Transverse colon (tissue), 4 donors: ENCODE data around the gene HOXA2. TPM values are rescaled to one million over a fixed set of nuclear protein-coding genes. Genes with fewer than 3 reads are reported as not detected.
A peak's percentile ranks its signal among the peaks of the same experiment; 100 is the strongest.

Experiments
- DNase-seq: peaks from one replicate; pipeline ENCODE4 v3.0.0-alpha.2; 2019
- H3K27ac ChIP-seq, 4 donors: fragments of 200-600 bp; sonication (generic); 2 replicates each; pipeline ENCODE4 v1.5.1; 2016 to 2018; ENCODE audit warnings: inconsistent platforms in 4 of 4
- H3K27me3 ChIP-seq: fragments of 200-600 bp; sonication (generic); 2 replicates; pipeline ENCODE4 v1.5.1; 2017; ENCODE audit warnings: inconsistent platforms
- H3K36me3 ChIP-seq, 4 donors: fragments of 200-600 bp; sonication (generic); 2 replicates each; pipeline ENCODE4 v1.5.1; 2017 to 2019; ENCODE audit warnings: inconsistent platforms in 4 of 4
- H3K4me1 ChIP-seq, 4 donors: fragments of 200-600 bp; sonication (generic); 2 replicates each; pipeline ENCODE4 v1.5.1; 2017 to 2020; ENCODE audit warnings: inconsistent platforms in 4 of 4
- H3K4me3 ChIP-seq, 4 donors: fragments of 200-600 bp; sonication (generic); 1 replicate in 1 of 4; 2 replicates in 3 of 4; pipeline versions ENCODE4 v1.5.1 to v1.6.1; 2017 to 2019; ENCODE audit warnings: inconsistent platforms in 4 of 4
- H3K9me3 ChIP-seq, 2 donors: fragments of 200-600 bp; sonication (generic); 2 replicates each; pipeline ENCODE4 v1.5.1; 2017 to 2019; ENCODE audit warnings: inconsistent platforms in 2 of 2
- CTCF ChIP-seq, 5 experiments: fragments of 200-600 bp in 3 of 5; fragments of 450-650 bp in 2 of 5; sonication (generic) in 3 of 5; IDR thresholded peaks; 1 replicate in 2 of 5; 2 replicates in 3 of 5; pipeline ENCODE4 v1.5.1; 2016 to 2017; ENCODE audit warnings: antibody characterized with exemption in 5 of 5, inconsistent platforms in 3 of 5, mild to moderate bottlenecking in 2 of 5, moderate library complexity in 1 of 5
- EP300 ChIP-seq: sonication (generic); formaldehyde crosslinking; IDR thresholded peaks from one replicate; pipeline ENCODE4 v1.6.1; 2017; ENCODE audit warnings: antibody characterized with exemption, low read depth
- POLR2A ChIP-seq: fragments of 450-650 bp; IDR thresholded peaks from one replicate; pipeline ENCODE4 v1.6.1; 2016; ENCODE audit warnings: antibody characterized with exemption, mild to moderate bottlenecking, moderate library complexity
- POLR2AphosphoS5 ChIP-seq, 3 donors: sonication (generic); formaldehyde crosslinking; IDR thresholded peaks; one replicate each; pipeline ENCODE4 v1.6.1; 2016; ENCODE audit warnings: antibody characterized with exemption in 3 of 3
- WGBS, 2 donors: methylation state at CpG; one replicate each; pipeline ENCODE4 v1.1.5; 2018; ENCODE audit warnings: low coverage in 1 of 2; 5-methylcytosine and 5-hydroxymethylcytosine counted together
- in situ Hi-C, 4 donors: fragments of 200-750 bp; cut with MboI; loops; one replicate each; pipeline versions ENCODE4 v1.15.0 to v1.15.1; 2017; ENCODE audit warnings: low sequenced_read_pairs in 3 of 4, low pct_ligation_motif_present in 1 of 4, low pct_unique_long_range_greater_than_20kb in 1 of 4
- intact Hi-C: fragments of 100-400 bp; cut with DNase I; formaldehyde crosslinking; loops from one replicate; pipeline ENCODE4 v1.15.1; 2023; ENCODE audit warnings: low total_unique reads
- total RNA-seq, 4 donors: library from RNA; depleted of rRNA; stranded (reverse); fragments of >200 nt; gene quantifications; one replicate each; pipeline ENCODE4 v1.1.0, GENCODE V29; 2016

Gene HOXA2
- total RNA-seq, 4 donors from 2014 or later, result 2.7 to 16.1 (median 5.2) TPM

GRCh38 chr7:27133409-27134231 is 31.1 kb upstream of the HOXA2 start:
- Histone ChIP-seq H3K4me1 (peaks cover 37 to 90% (median 86%) of the 10 kb centered on the region in 4 donors), H3K36me3 (no peaks in the 10 kb centered on the region), H3K27me3 (no peaks in the 10 kb centered on the region), H3K27ac (peak overlapping the region; percentile 94 to 99 (median 96)), H3K4me3 (no peak overlapping the region), H3K9me3 (no peaks in the 10 kb centered on the region)
- peak; percentile 47 for DNase-seq
- intact Hi-C loops, result no loop called here
- 35 to 41% methylated on average over 18 of the region's 18 CpGs for WGBS, 2 donors
- TF ChIP-seq POLR2AphosphoS5 (IDR thresholded peaks at IDR 0.05) (no peak), CTCF (IDR thresholded peaks at IDR 0.05) (no peak), POLR2A (no peak), EP300 (no peak)
- in situ Hi-C loops, result no loop called here

GRCh38 chr7:27132978-27133377 is 30.5 kb upstream of the HOXA2 start:
- Histone ChIP-seq H3K4me1 (peaks cover 41 to 90% (median 86%) of the 10 kb centered on the region in 4 donors), H3K27ac (peak overlapping the region; percentile 94 to 99 (median 96)), H3K27me3 (no peaks in the 10 kb centered on the region), H3K4me3 (no peak overlapping the region), H3K36me3 (no peaks in the 10 kb centered on the region), H3K9me3 (no peaks in the 10 kb centered on the region)
- TF ChIP-seq CTCF (IDR thresholded peaks at IDR 0.05), result no peak
- no peak for TF ChIP-seq POLR2AphosphoS5 (IDR thresholded peaks at IDR 0.05)
- no peak for TF ChIP-seq EP300
- no peak for TF ChIP-seq POLR2A
- intact Hi-C loops (no loop called here), in situ Hi-C loops (no loop called here)
- WGBS, 2 donors, result 35 to 44% methylated on average over 6 of the region's 6 CpGs
- no peak for DNase-seq

GRCh38 chr7:27132214-27132613 is 29.7 kb upstream of the HOXA2 start:
- Histone ChIP-seq H3K27me3 (no peaks in the 10 kb centered on the region), H3K36me3 (no peaks in the 10 kb centered on the region), H3K4me3 (no peak overlapping the region), H3K4me1 (peaks cover 46 to 90% (median 86%) of the 10 kb centered on the region in 4 donors), H3K9me3 (no peaks in the 10 kb centered on the region), H3K27ac (peak overlapping the region; percentile 94 to 99 (median 96))
- DNase-seq, result no peak
- in situ Hi-C loops (no loop called here), intact Hi-C loops (no loop called here)
- 33 to 53% methylated on average over 2 of the region's 2 CpGs for WGBS, 2 donors
- no peak for TF ChIP-seq POLR2A
- TF ChIP-seq EP300, result no peak

- Histone ChIP-seq H3K4me3 (peak overlapping the region; percentile 62 to 77 (median 73)), H3K4me1 (peaks cover 42 to 90% (median 85%) of the 10 kb centered on the region in 4 donors), H3K36me3 (no peaks in the 10 kb centered on the region), H3K9me3 (no peaks in the 10 kb centered on the region), H3K27ac (peak overlapping the region; percentile 94 to 99 (median 96)), H3K27me3 (no peaks in the 10 kb centered on the region)
- in situ Hi-C loops (no loop called here), intact Hi-C loops (no loop called here)
- no peak for DNase-seq
- 26 to 37% methylated on average over 8 to 12 of the region's 12 CpGs for WGBS, 2 donors
- TF ChIP-seq POLR2A (no peak), CTCF (IDR thresholded peaks at IDR 0.05) (no peak), POLR2AphosphoS5 (IDR thresholded peaks at IDR 0.05) (no peak), EP300 (no peak)
Observed at GRCh38 chr7:27131390-27131819, 28.9 kb upstream of the HOXA2 start.
